ENCODE data around the gene SOX6.

DNA sequence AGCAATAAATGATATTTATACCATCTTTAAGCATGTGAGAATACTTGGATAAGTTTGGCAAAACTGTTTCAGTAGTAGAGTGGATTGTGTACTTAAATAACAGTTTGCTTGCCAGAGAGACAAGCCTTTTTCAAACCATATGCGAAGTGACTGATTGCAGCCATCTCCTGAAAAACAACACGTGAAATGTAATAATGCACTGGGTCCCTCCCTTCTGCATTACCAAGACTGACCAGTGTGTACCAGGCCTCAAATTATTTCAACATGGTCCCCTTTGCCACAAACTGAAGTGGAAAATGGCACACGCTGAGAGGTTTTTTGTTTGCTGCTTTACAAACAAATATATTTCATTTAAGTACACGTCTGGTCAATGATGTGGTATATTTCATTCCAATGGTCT lies 337.4 kb downstream of the SOX6 start:
- TF ChIP-seq EZH2phosphoT487 (IDR thresholded peaks at IDR 0.05; ENCODE audit: borderline replicate concordance) (no peak), CTCF (conservative IDR thresholded peaks at IDR 0.05; ENCODE audit: low read length) (no peak)

Data from Loucy (cell line).